Ascending aorta (tissue), 2 donors: ENCODE measurements around the gene PPP4R3B. TPM values are rescaled to one million over a fixed set of nuclear protein-coding genes. Genes with fewer than 3 reads are reported as not detected.
"Not testable (repeated sequence)": the region's sequence is repeated elsewhere in the genome, so short reads cannot be mapped to it uniquely, and the experiment has no call there.

Source experiments
- DNase-seq, 2 donors: peaks; one replicate each; pipeline ENCODE4 v3.0.0-alpha.2; 2019; ENCODE audit warnings: low spot score in 2 of 2
- H3K27ac ChIP-seq, 2 donors: fragments of 200-600 bp; sonication (generic); one replicate each; pipeline ENCODE4 v1.5.1; 2016 to 2017; ENCODE audit warnings: mild to moderate bottlenecking in 1 of 2
- H3K27me3 ChIP-seq: fragments of 200-600 bp; sonication (generic); one replicate; pipeline ENCODE4 v1.5.1; 2017
- H3K36me3 ChIP-seq, 2 donors: fragments of 200-600 bp; sonication (generic); one replicate each; pipeline ENCODE4 v1.5.1; 2016
- H3K4me1 ChIP-seq, 2 donors: fragments of 200-600 bp; sonication (generic); one replicate each; pipeline ENCODE4 v1.5.1; 2016 to 2017; ENCODE audit warnings: mild to moderate bottlenecking in 1 of 2
- H3K4me3 ChIP-seq, 2 donors: fragments of 200-600 bp; sonication (generic); one replicate each; pipeline ENCODE4 v1.5.1; 2016 to 2017; ENCODE audit warnings: mild to moderate bottlenecking in 1 of 2
- H3K9me3 ChIP-seq, 2 donors: fragments of 200-600 bp; sonication (generic); one replicate each; pipeline ENCODE4 v1.5.1; 2016
- intact Hi-C: fragments of 100-400 bp; cut with DNase I; formaldehyde crosslinking; loops from one replicate; pipeline ENCODE4 v1.15.1; 2023
- total RNA-seq: library from RNA; depleted of rRNA; stranded (reverse); fragments of >200 nt; gene quantifications from one replicate; pipeline ENCODE4 v1.1.0, GENCODE V29; 2016
- TF ChIP-seq, protein P1 (sequence below), 3 experiments: fragments of 200-600 bp in 2 of 3; fragments of 450-650 bp in 1 of 3; sonication (generic) in 2 of 3; IDR thresholded peaks; one replicate each; pipeline ENCODE4 v1.5.1; 2016 to 2019; ENCODE audit warnings: antibody characterized with exemption in 3 of 3, mild to moderate bottlenecking in 1 of 3, moderate library complexity in 1 of 3

The PPP4R3B gene
- total RNA-seq, 1 donor from 2014 or later, result 18.2 TPM

DNA sequence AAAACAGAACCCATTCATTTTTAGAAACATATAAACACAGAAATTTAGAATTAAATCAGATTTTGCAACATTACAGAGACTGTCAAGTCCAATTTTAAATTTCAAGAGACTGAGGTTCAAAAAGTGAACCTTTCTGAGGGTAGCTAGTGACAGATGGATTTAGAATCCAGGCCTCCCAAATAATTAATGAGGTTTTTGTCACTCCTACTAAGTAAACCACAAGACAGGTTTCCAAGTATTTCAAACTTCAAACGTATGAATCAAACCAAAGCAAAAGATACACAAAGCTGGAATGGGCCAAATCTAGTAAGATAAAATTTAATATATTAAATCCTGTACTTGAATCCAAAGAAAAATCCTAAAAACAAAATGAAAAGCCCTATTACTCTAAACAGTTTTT, 25.3 kb downstream of the PPP4R3B start:
- Histone ChIP-seq H3K4me1 (peaks cover 0 to 4% of the 10 kb centered on the region in 2 donors), H3K27me3 (no peaks in the 10 kb centered on the region), H3K9me3 (no peaks in the 10 kb centered on the region), H3K4me3 (no peak overlapping the region), H3K36me3 (peaks cover 12 to 15% of the 10 kb centered on the region in 2 donors), H3K27ac (no peak overlapping the region)
- TF ChIP-seq, protein P1, sequence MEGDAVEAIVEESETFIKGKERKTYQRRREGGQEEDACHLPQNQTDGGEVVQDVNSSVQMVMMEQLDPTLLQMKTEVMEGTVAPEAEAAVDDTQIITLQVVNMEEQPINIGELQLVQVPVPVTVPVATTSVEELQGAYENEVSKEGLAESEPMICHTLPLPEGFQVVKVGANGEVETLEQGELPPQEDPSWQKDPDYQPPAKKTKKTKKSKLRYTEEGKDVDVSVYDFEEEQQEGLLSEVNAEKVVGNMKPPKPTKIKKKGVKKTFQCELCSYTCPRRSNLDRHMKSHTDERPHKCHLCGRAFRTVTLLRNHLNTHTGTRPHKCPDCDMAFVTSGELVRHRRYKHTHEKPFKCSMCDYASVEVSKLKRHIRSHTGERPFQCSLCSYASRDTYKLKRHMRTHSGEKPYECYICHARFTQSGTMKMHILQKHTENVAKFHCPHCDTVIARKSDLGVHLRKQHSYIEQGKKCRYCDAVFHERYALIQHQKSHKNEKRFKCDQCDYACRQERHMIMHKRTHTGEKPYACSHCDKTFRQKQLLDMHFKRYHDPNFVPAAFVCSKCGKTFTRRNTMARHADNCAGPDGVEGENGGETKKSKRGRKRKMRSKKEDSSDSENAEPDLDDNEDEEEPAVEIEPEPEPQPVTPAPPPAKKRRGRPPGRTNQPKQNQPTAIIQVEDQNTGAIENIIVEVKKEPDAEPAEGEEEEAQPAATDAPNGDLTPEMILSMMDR (IDR thresholded peaks at IDR 0.05), result no peak
- DNase-seq, result no peak
- intact Hi-C loops, result no loop called here

DNA sequence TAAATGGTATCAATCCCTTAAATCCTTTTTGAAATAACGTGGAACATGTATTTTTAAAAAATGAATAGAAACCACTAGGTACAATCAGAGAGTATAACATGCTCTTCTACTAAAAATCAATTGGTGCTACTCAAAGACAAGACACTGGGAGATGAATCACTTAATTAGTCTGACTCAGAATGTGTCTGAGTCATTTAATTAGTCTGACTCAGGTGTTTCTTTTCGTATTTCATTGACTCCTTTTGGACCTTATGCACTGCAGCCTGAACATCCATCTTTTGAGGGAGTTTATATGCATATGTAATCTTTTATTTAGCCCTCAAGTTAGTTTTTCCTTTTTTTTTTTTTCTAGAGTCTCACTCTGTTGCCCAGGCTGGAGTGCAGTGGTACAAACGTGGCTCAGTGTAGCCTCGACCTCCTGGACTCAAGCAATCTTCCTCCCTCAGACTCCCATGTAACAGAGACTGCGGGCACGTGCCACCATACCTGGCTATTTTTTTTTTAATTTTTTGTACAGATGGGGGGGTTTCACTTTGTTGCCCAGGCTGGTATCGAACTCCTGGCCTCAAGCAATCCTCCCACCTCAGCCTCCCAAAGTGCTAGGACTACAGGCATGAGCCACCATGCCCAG, 26.5 kb downstream of the PPP4R3B start:
- intact Hi-C loops, result no loop called here
- H3K27me3 ChIP-seq, result no peaks in the 10 kb centered on the region
- H3K36me3 ChIP-seq, result peaks cover 20 to 24% of the 10 kb centered on the region in 2 donors
- H3K27ac ChIP-seq, result no peak overlapping the region
- no peak for DNase-seq
- H3K9me3 ChIP-seq, result no peaks in the 10 kb centered on the region
- TF ChIP-seq, protein P1 (IDR thresholded peaks at IDR 0.05), result no peak
- H3K4me1 ChIP-seq, result peaks cover 0 to 4% of the 10 kb centered on the region in 2 donors
- no peak overlapping the region for H3K4me3 ChIP-seq

DNA sequence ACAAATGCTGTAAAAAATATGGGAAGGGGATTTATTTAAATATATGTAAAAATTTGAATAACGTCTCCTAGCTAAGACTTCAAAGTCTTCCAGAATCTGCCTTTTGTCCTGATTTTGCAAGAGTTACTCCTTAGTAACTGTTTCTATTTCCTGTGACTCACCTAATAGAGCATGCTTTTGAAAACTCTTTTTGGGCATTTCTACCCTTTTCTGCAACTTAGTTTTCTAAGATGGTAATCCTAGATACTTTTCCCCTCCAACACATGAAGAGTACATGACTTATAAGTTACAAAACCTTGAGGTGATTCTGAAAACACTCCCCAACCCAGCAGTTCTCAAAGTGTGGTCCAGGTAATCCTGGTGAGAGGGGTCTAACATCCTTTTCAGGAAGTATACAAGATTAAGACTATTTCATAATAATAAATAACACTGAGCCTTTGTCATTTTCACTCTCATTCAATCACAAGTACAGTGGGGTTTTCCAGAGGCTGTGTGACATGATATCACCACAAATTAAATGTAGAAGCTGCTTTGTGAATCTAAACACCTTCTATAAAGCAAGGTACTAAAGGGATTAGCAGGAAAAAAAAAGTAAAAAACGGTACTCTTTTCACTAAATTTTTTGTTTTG, 31.9 kb downstream of the PPP4R3B start:
- Histone ChIP-seq H3K4me3 (no peak overlapping the region), H3K4me1 (peaks cover 0 to 11% of the 10 kb centered on the region in 2 donors), H3K27ac (no peak overlapping the region), H3K9me3 (no peaks in the 10 kb centered on the region), H3K27me3 (no peaks in the 10 kb centered on the region), H3K36me3 (peaks cover 25 to 34% of the 10 kb centered on the region in 2 donors)
- intact Hi-C loops, result no loop called here
- TF ChIP-seq, protein P1 (IDR thresholded peaks at IDR 0.05), result no peak
- no peak for DNase-seq

DNA sequence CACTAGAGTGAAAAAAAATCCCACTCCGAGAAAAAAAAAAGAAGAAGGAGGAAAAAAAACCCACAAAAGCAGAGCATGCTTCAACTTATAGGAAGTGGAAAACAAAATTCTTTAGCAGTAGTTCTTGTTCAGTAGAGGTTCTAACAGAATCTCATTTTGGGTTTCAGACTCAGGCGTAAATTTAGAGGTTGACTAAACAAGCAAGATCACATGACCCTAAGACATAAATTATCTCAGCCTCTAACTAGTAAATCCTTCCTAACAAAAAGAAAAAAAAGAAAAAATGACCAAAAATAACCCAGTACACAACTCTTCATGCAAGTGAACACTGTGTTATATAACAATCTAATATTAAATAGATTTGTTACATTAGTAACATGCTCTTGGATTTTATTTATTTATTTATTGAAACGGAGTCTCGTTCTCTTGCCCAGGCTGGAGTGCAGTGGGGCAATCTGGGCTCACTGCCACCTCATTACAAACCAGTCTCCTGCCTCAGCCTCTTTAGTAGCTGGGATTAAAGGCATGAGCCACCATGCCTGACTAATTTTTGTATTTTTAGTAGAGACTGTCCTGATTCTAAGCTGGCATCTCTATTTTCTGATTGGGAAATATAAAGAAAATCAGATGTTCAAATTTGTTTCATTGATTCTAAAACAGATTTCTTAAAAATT, 35.4 kb downstream of the PPP4R3B start:
- no peak for DNase-seq
- H3K4me3 ChIP-seq, result peak overlapping the region in 1 of 2 donors; percentile 2
- no peaks in the 10 kb centered on the region for H3K27me3 ChIP-seq
- H3K36me3 ChIP-seq, result peaks cover 20 to 39% of the 10 kb centered on the region in 2 donors
- H3K9me3 ChIP-seq, result no peaks in the 10 kb centered on the region
- TF ChIP-seq, protein P1 (IDR thresholded peaks at IDR 0.05), result no peak
- intact Hi-C loops, result loop anchor here (1.0 kb wide), 1 partner anchor 36 kb away; no protein-coding TSS in a partner anchor
- peaks cover 0 to 11% of the 10 kb centered on the region in 2 donors for H3K4me1 ChIP-seq
- peak overlapping the region in 1 of 2 donors; percentile 43 for H3K27ac ChIP-seq

DNA sequence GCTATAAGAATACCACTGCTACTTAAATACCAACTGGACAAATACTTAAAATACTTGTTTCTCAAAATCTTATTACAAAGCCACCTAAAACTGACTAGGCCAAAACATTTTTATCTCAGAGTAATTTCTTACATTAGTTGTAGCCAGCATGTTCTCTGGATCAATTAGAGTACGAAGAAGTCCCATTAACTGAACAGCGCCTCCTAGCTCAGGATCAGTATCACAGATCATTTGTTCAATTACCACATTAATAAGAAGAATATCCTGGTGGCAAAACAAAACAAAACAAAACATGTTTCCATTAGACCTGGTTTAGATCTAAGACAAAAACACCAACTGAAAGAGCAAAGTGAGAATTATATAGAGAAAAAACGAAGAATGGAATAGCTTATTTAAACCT, 36.0 kb downstream of the PPP4R3B start:
- Histone ChIP-seq H3K27me3 (no peaks in the 10 kb centered on the region), H3K9me3 (no peaks in the 10 kb centered on the region), H3K36me3 (peaks cover 14 to 38% of the 10 kb centered on the region in 2 donors), H3K4me3 (no peak overlapping the region), H3K27ac (peak overlapping the region in 1 of 2 donors; percentile 43), H3K4me1 (peaks cover 0 to 11% of the 10 kb centered on the region in 2 donors)
- TF ChIP-seq, protein P1 (IDR thresholded peaks at IDR 0.05), result no peak
- intact Hi-C loops, result no loop called here
- no peak for DNase-seq

DNA sequence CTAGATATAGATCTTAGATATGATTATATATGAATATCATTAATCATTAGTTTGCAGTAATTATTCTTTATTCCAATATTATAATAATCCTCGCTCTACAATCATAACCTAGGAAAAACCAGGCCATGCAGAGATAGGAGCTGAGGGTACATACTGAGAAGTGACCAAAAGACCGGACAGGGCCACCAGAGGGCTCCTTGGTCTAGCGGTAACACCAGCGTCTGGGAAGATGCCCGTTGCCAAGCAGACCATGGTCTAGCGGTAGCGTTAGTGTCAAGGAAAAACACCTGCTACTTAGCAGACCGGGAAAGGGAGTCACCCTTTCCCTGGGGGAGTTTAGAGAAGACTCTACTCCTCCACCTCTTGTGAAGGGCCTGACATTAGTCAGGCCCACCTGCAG, 48.4 kb downstream of the PPP4R3B start:
- H3K4me3 ChIP-seq, H3K9me3 ChIP-seq, H3K27me3 ChIP-seq, H3K27ac ChIP-seq, DNase-seq, H3K4me1 ChIP-seq, intact Hi-C loops: not testable (repeated sequence)
- H3K36me3 ChIP-seq, result peaks cover 14 to 57% of the 10 kb centered on the region in 2 donors
